AG04450 (cell line): ENCODE results near the gene SYPL2. TPM values are rescaled to one million over a fixed set of nuclear protein-coding genes. Genes with fewer than 3 reads are reported as not detected.

Experiments
- CTCF ChIA-PET: fragments of 300-600, 350-600 bp; formaldehyde crosslinking; extraction: SDS; loops from one replicate; lab custom pipeline; 2022; ENCODE audit warnings: antibody characterized with exemption, inconsistent platforms; lab: Charles Lee
- POLR2A ChIA-PET: fragments of 350-600 bp; formaldehyde crosslinking; extraction: SDS; loops from one replicate; lab custom pipeline; 2021; ENCODE audit warnings: antibody characterized with exemption, inconsistent platforms; lab: Yijun Ruan, JAX
- DNase-seq: peaks from one replicate; pipeline ENCODE4 v3.0.0-alpha.2; 2011; ENCODE audit warnings: low read depth, low spot score
- H3K27ac ChIP-seq: one replicate; pipeline ENCODE4 v1.5.1; 2012; ENCODE audit warnings: low read depth, low read length, control low read depth
- H3K27me3 ChIP-seq: one replicate; pipeline ENCODE4 v1.6.0; 2012; ENCODE audit warnings: low read length; ENCODE audit not compliant: control insufficient read depth, insufficient read depth
- H3K4me3 ChIP-seq: 2 replicates; pipeline ENCODE4 v1.5.1; 2011; ENCODE audit warnings: mild to moderate bottlenecking, low read depth, low read length, control low read depth
- H3K9me3 ChIP-seq: 2 replicates; pipeline ENCODE4 v1.5.1; 2012; ENCODE audit warnings: low read length; ENCODE audit not compliant: control insufficient read depth, insufficient read depth
- CTCF ChIP-seq: IDR thresholded peaks from 2 replicates; pipeline ENCODE4 v1.5.1; 2011; ENCODE audit warnings: low read depth, low read length, control low read depth, inconsistent platforms
- polyA minus RNA-seq: library from RNA; depleted of rRNA, polyadenylated mRNA; stranded (reverse); fragments of >200 nt; gene quantifications from 2 replicates; pipeline ENCODE4 v1.2.3, GENCODE V29; 2011; rRNA and poly(A)+ RNA removed
- polyA plus RNA-seq: library from polyadenylated mRNA; depleted of rRNA; stranded (reverse); fragments of >200 nt; gene quantifications from 2 replicates; pipeline ENCODE4 v1.2.3, GENCODE V29; 2011; rRNA removed

SYPL2 gene
- 0.26 and 0.40 TPM in 2 replicates for polyA plus RNA-seq
- 0.09 and 0.23 TPM in 2 replicates for polyA minus RNA-seq

- Histone ChIP-seq H3K4me3 (peak within 1 kb of the TSS; percentile 55), H3K9me3 (no peaks in the 10 kb centered on the region; the same call in 1 of the 2 replicates), H3K27ac (no peak within 1 kb of the TSS), H3K27me3 (peaks cover 68% of the 10 kb centered on the region)
- ChIA-PET CTCF (no interaction called here), POLR2A (no interaction called here)
- no peak for DNase-seq
- no peak for TF ChIP-seq CTCF
Measured at GRCh38 chr1:109466452-109467300, at the start of gene SYPL2. SYPL2 (plus strand) TSS chr1:109466546; CDS start chr1:109466844, 298 bp downstream.

- H3K4me3 ChIP-seq, result no peak overlapping the region
- TF ChIP-seq CTCF, result no peak
- H3K9me3 ChIP-seq, result no peaks in the 10 kb centered on the region; the same call in 1 of the 2 replicates
- no peaks in the 10 kb centered on the region for H3K27me3 ChIP-seq
- DNase-seq, result no peak
- ChIA-PET CTCF (no interaction called here), POLR2A (no interaction called here)
- no peak overlapping the region for H3K27ac ChIP-seq
Measured at GRCh38 chr1:109423498-109423897, 42.8 kb upstream of the SYPL2 start.

- Histone ChIP-seq H3K27me3 (no peaks in the 10 kb centered on the region), H3K27ac (peak overlapping the region; percentile 89), H3K9me3 (no peaks in the 10 kb centered on the region; the same call in 1 of the 2 replicates), H3K4me3 (peak overlapping the region; percentile 95)
- POLR2A ChIA-PET, result interaction anchor here (1.1 to 2.0 kb wide), 5 partner anchors 13 to 186 kb away, joined by 3 to 12 read pairs (median 3); partner anchors contain the start of genes ATXN7L2 and PSRC1
- no peak for TF ChIP-seq CTCF
- no peak for DNase-seq
- CTCF ChIA-PET, result interaction anchor here (1.0 to 4.1 kb wide), 8 partner anchors 13 to 313 kb away, joined by 3 to 32 read pairs (median 4); partner anchors contain the start of gene CYB561D1
Measured at GRCh38 chr1:109425391-109426280, 40.7 kb upstream of the SYPL2 start.

- TF ChIP-seq CTCF, result no peak
- DNase-seq, result peak; percentile 98
- H3K4me3 ChIP-seq, result peak within 1 kb of the TSS; percentile 95
- H3K9me3 ChIP-seq, result no peaks in the 10 kb centered on the region; the same call in 1 of the 2 replicates
- ChIA-PET CTCF (interaction anchor here (1.2 to 4.1 kb wide), 4 partner anchors 64 to 225 kb away, joined by 3 to 32 read pairs (median 5); no protein-coding TSS in a partner anchor), POLR2A (interaction anchor here (0.7 to 2.0 kb wide), 4 partner anchors 13 to 327 kb away, joined by 3 to 12 read pairs (median 5); partner anchors contain the start of gene ATXN7L2)
- no peaks in the 10 kb centered on the region for H3K27me3 ChIP-seq
- peak within 1 kb of the TSS; percentile 89 for H3K27ac ChIP-seq
Measured at GRCh38 chr1:109426281-109427170, 39.8 kb upstream of the SYPL2 start, which contains the start of gene PSMA5. PSMA5 (minus strand) TSS chr1:109426448; CDS start chr1:109426330, 118 bp downstream.
